ENCODE measurements around the gene PES1. TPM values are rescaled to one million over a fixed set of nuclear protein-coding genes. Genes with fewer than 3 reads are reported as not detected.

The PES1 gene
- total and polyA plus RNA-seq, 8 donors = 22.8 to 94.5 (median 47.1) TPM

- TF ChIP-seq POLR2AphosphoS5 (IDR thresholded peaks at IDR 0.05) (no peak), CTCF (IDR thresholded peaks at IDR 0.05) (no peak), EP300 (IDR thresholded peaks at IDR 0.05) (no peak), POLR2A (IDR thresholded peaks at IDR 0.05) (no peak)
- intact Hi-C loops (cut with DNase I; ENCODE audit: low total_unique reads) = no loop called here
- H3K9me3 ChIP-seq = no peaks in the 10 kb centered on the region
- H3K4me3 ChIP-seq = no peak overlapping the region
- DNase-seq = no peak
- H3K27ac ChIP-seq = no peak overlapping the region
- H3K4me1 ChIP-seq = no peaks in the 10 kb centered on the region
- H3K36me3 ChIP-seq = peaks cover 2 to 22% (median 14%) of the 10 kb centered on the region in 4 donors
- WGBS, 5 donors = 80 to 82% (median 82%) methylated on average over 6 of the region's 6 CpGs
- H3K27me3 ChIP-seq = no peaks in the 10 kb centered on the region
Observed at GRCh38 chr22:30559889-30560288, 31.8 kb downstream of the PES1 start.

- H3K27ac ChIP-seq = no peak overlapping the region
- H3K9me3 ChIP-seq = no peaks in the 10 kb centered on the region
- no peak for DNase-seq
- intact Hi-C loops (cut with DNase I; ENCODE audit: low total_unique reads) = no loop called here
- H3K4me1 ChIP-seq = no peaks in the 10 kb centered on the region
- H3K4me3 ChIP-seq = no peak overlapping the region
- H3K36me3 ChIP-seq = peaks cover 4 to 29% (median 23%) of the 10 kb centered on the region in 4 donors
- TF ChIP-seq POLR2A (IDR thresholded peaks at IDR 0.05) (no peak), POLR2AphosphoS5 (IDR thresholded peaks at IDR 0.05) (no peak)
- WGBS, 5 donors = 65 to 90% (median 81%) methylated on average over 4 to 8 of the region's 8 CpGs
- H3K27me3 ChIP-seq = no peaks in the 10 kb centered on the region
Observed at GRCh38 chr22:30557243-30557642, 34.5 kb downstream of the PES1 start.

GRCh38 chr22:30556388-30556787 is 35.3 kb downstream of the PES1 start:
- H3K27ac ChIP-seq = no peak overlapping the region
- WGBS, 5 donors = 55 to 71% (median 62%) methylated on average over 6 of the region's 6 CpGs
- H3K4me1 ChIP-seq = no peaks in the 10 kb centered on the region
- H3K27me3 ChIP-seq = no peaks in the 10 kb centered on the region
- no peak for TF ChIP-seq POLR2AphosphoS5 (IDR thresholded peaks at IDR 0.05)
- TF ChIP-seq POLR2A (IDR thresholded peaks at IDR 0.05) = no peak
- TF ChIP-seq EP300 (IDR thresholded peaks at IDR 0.05) = no peak
- TF ChIP-seq CTCF (IDR thresholded peaks at IDR 0.05) = no peak
- DNase-seq = no peak
- no peaks in the 10 kb centered on the region for H3K9me3 ChIP-seq
- no peak overlapping the region for H3K4me3 ChIP-seq
- intact Hi-C loops (cut with DNase I; ENCODE audit: low total_unique reads) = no loop called here
- H3K36me3 ChIP-seq = peaks cover 4 to 29% (median 23%) of the 10 kb centered on the region in 4 donors

GRCh38 chr22:30555282-30556210 is 36.2 kb downstream of the PES1 start:
- Histone ChIP-seq H3K36me3 (peaks cover 4 to 29% (median 23%) of the 10 kb centered on the region in 4 donors), H3K9me3 (no peaks in the 10 kb centered on the region), H3K4me3 (no peak overlapping the region), H3K27me3 (no peaks in the 10 kb centered on the region), H3K4me1 (no peaks in the 10 kb centered on the region), H3K27ac (no peak overlapping the region)
- 94 to 95% (median 94%) methylated on average over 66 to 73 of the region's 73 CpGs for WGBS, 5 donors
- intact Hi-C loops (cut with DNase I; ENCODE audit: low total_unique reads) = no loop called here
- no peak for TF ChIP-seq POLR2A (IDR thresholded peaks at IDR 0.05)
- no peak for TF ChIP-seq POLR2AphosphoS5 (IDR thresholded peaks at IDR 0.05)
- no peak for TF ChIP-seq CTCF (IDR thresholded peaks at IDR 0.05)
- TF ChIP-seq EP300 (IDR thresholded peaks at IDR 0.05) = no peak
- DNase-seq = no peak

- Histone ChIP-seq H3K36me3 (peaks cover 4 to 29% (median 23%) of the 10 kb centered on the region in 4 donors), H3K4me3 (no peak overlapping the region), H3K9me3 (no peaks in the 10 kb centered on the region), H3K4me1 (no peaks in the 10 kb centered on the region), H3K27ac (no peak overlapping the region), H3K27me3 (no peaks in the 10 kb centered on the region)
- 82 to 88% (median 85%) methylated on average over 7 of the region's 7 CpGs for WGBS, 5 donors
- no peak for DNase-seq
- TF ChIP-seq POLR2AphosphoS5 (IDR thresholded peaks at IDR 0.05) = no peak
- no peak for TF ChIP-seq POLR2A (IDR thresholded peaks at IDR 0.05)
- TF ChIP-seq CTCF (IDR thresholded peaks at IDR 0.05) = no peak
- TF ChIP-seq EP300 (IDR thresholded peaks at IDR 0.05) = no peak
- intact Hi-C loops (cut with DNase I; ENCODE audit: low total_unique reads) = no loop called here
Observed at GRCh38 chr22:30553971-30554370, 37.7 kb downstream of the PES1 start.
